ENCODE measurements around the gene GUF1.

The GUF1 gene

DNA sequence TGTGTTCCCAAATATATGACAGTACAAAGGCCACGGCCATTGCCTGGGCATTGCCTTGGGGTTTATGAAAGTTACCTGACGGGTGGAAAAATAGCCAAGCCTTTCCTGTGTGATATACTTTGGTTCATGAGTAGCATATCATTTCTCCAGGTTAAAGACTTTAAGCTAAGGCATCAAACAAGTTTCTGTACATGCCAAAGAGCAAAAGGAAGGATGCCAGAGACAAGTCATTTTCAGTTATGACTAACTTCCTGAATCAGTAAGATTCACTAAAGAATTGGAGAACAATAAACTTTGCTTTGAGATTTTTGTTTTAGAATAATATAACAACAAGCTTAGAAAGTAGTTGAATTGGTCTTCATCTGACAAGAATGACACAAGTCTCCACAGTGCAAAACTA, 9.7 kb upstream of the GUF1 start:
- TF ChIP-seq, protein P1, sequence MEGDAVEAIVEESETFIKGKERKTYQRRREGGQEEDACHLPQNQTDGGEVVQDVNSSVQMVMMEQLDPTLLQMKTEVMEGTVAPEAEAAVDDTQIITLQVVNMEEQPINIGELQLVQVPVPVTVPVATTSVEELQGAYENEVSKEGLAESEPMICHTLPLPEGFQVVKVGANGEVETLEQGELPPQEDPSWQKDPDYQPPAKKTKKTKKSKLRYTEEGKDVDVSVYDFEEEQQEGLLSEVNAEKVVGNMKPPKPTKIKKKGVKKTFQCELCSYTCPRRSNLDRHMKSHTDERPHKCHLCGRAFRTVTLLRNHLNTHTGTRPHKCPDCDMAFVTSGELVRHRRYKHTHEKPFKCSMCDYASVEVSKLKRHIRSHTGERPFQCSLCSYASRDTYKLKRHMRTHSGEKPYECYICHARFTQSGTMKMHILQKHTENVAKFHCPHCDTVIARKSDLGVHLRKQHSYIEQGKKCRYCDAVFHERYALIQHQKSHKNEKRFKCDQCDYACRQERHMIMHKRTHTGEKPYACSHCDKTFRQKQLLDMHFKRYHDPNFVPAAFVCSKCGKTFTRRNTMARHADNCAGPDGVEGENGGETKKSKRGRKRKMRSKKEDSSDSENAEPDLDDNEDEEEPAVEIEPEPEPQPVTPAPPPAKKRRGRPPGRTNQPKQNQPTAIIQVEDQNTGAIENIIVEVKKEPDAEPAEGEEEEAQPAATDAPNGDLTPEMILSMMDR (IDR thresholded peaks at IDR 0.05; ENCODE audit: low read length, missing control alignments): no peak
- DNase-seq (ENCODE audit: low read depth): peak; percentile 14
- no peak overlapping the region for H3K4me3 ChIP-seq (replicated peaks; ENCODE audit: low read depth, low read length)

DNA sequence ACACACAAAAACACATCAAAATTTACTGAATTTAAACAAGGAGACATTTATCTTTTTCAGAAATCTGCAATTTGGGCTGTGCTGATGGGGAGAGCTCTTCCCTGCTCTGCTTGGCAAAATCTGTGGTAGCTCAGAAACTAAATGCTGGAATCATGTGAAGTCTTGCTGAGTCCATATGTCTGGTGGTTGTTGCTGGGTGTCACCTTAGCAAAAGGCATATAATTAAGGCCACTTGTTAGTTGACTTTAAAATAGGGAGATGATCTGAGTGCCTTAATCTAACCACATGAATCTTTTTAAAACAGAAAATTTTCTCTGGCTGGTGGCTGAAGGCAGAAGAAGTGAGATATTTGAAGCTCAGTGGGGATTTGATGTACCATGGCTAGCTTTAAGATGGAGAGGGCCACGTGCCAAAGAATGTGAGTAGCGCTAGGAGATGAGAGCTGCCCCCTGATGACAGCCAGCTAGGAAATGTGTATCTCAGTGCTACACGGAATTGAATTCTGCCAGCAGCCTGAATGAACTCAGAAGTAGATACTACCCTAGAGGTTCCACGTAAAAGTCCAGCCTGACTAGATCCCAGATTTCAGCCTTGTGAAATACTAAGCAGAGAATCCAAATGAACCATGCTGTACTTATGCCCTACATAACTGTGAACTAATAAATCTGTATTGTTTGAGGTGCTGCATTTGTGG, 7.6 kb upstream of the GUF1 start:
- TF ChIP-seq, protein P1 (IDR thresholded peaks at IDR 0.05; ENCODE audit: low read length, missing control alignments): no peak
- peak; percentile 11 for DNase-seq (ENCODE audit: low read depth)
- no peak overlapping the region for H3K4me3 ChIP-seq (replicated peaks; ENCODE audit: low read depth, low read length)

DNA sequence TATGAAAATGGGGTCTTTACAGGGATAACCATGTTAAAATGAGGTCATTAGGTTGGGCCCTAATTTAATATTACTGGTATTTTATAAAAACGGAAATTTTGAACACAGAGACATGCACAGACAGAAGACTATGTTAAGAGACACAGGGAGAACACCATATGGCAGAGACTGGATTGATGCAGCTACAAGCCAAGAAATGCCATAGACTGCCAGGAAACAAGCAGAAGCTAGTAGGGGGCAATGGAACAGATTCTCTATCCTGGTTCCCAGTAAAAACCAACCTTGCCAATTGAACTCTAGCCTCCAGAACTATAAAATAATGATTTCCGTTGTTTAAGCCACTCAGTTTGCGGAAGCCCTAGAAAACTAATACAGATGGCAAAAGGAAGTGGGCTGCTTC, 6.6 kb upstream of the GUF1 start:
- H3K4me3 ChIP-seq (replicated peaks; ENCODE audit: low read depth, low read length): no peak overlapping the region
- DNase-seq (ENCODE audit: low read depth): no peak
- TF ChIP-seq, protein P1 (IDR thresholded peaks at IDR 0.05; ENCODE audit: low read length, missing control alignments): no peak

DNA sequence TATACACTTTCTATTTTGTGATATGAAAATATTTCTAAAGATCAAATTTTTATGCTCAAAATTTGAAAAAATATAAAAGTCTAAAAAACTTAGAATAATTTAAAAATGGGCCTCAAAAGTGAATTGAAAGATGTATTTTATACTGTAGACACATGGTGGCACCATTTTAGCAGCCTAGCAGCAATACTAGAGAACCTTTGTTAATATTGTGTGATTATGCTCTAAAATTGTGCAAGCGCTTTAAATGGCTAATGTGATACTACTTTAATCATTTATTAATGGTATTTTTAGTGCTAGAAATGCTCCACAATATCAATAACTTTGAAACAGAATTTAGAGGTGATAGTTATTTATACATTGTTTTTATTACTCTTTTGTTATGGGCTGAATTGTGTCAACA, 3.7 kb upstream of the GUF1 start:
- DNase-seq (ENCODE audit: low read depth): peak; percentile 7
- H3K4me3 ChIP-seq (replicated peaks; ENCODE audit: low read depth, low read length): no peak overlapping the region
- TF ChIP-seq, protein P1 (IDR thresholded peaks at IDR 0.05; ENCODE audit: low read length, missing control alignments): no peak

DNA sequence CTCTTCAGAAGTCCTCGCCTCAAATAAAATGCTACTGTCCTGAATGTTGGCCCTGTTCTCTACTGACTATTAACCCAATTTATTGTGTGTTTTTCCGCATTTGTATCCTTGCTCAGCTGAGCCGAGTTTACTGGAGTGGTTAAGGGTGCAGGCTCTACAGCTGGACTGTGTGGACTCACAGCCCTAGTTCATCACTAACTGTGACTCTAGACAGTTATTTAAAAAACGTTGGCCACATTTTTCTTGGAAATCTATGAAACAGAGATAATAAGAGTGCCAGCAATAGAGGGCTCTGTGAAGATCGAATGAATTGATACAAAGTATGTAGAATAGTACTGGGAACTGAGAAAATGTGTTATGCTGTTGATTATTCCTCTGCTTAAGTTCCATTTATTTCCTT, 2.9 kb upstream of the GUF1 start:
- DNase-seq (ENCODE audit: low read depth): no peak
- no peak overlapping the region for H3K4me3 ChIP-seq (replicated peaks; ENCODE audit: low read depth, low read length)
- TF ChIP-seq, protein P1 (IDR thresholded peaks at IDR 0.05; ENCODE audit: low read length, missing control alignments): no peak

DNA sequence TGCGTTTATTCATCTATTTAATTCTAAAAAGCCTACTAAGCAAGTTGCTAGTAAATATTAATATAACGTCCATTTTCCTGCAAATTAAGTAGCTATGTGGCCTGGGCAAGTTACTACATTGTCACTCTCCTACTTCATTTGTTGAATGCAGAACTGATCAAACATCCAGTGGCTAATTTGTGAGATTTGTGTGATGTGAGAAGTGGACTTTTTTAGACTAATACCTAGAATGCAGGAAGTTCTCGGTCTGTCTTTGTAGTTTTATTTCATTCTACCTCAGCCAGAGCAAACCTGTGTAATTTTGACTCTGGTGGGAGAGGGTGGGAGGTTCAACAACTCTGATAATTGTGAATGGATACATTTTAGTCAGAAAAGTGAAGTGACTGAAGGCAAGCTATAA, 840 bp downstream of the GUF1 start:
- H3K4me3 ChIP-seq (replicated peaks; ENCODE audit: low read depth, low read length): peak overlapping the region; percentile 94
- no peak for DNase-seq (ENCODE audit: low read depth)
- TF ChIP-seq, protein P1 (IDR thresholded peaks at IDR 0.05; ENCODE audit: low read length, missing control alignments): no peak

DNA sequence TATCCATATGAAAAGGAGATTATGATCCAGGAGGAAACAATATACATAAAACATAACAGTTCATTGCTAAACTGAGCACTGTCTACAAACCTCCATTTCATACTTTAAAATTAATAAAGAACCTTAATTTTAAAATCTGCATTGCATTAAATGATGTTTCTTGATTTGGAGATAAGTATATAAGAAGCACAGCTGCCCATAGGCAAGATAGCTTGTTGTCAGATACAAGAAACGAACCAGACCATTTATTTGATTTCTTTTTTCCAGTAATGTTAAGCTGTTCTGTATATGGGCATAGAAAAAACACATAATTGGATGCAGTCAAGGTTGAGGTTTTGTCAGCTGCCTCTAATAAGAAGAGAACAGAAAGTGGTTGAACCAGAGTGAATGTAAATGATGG, 6.4 kb downstream of the GUF1 start:
- TF ChIP-seq, protein P1 (IDR thresholded peaks at IDR 0.05; ENCODE audit: low read length, missing control alignments): no peak
- no peak for DNase-seq (ENCODE audit: low read depth)
- no peak overlapping the region for H3K4me3 ChIP-seq (replicated peaks; ENCODE audit: low read depth, low read length)

Data from fibroblast of pulmonary artery (primary cell).